OCI-LY1 (cell line): ENCODE results near the gene FBXO41.

Experiments used
- H2AFZ ChIP-seq: fragments of 200-600 bp; sonication (generic), shearing (Covaris generic); 2 replicates; pipeline ENCODE4 v1.6.0; 2014; ENCODE audit warnings: antibody characterized with exemption, mild to moderate bottlenecking, low read length
- H3F3A ChIP-seq: fragments of 200-600 bp; sonication (generic), shearing (Covaris generic); 2 replicates; pipeline ENCODE4 v1.6.0; 2014; ENCODE audit warnings: mild to moderate bottlenecking, antibody characterized with exemption, low read length, moderate library complexity; ENCODE audit not compliant: insufficient read depth
- H3K27ac ChIP-seq: fragments of 200-600 bp; sonication (generic); 2 replicates; pipeline ENCODE4 v1.5.1; 2014; ENCODE audit warnings: low read length, mixed run types, mild to moderate bottlenecking, low read depth; ENCODE audit not compliant: poor library complexity, severe bottlenecking
- H3K27me3 ChIP-seq: fragments of 200-600 bp; sonication (generic); 2 replicates; pipeline ENCODE4 v1.6.0; 2014; ENCODE audit warnings: antibody characterized with exemption, mild to moderate bottlenecking, low read length, moderate library complexity; ENCODE audit not compliant: insufficient read depth
- H3K36me3 ChIP-seq: fragments of 200-600 bp; sonication (generic); 2 replicates; pipeline ENCODE4 v1.6.1; 2014; ENCODE audit warnings: mild to moderate bottlenecking, antibody characterized with exemption, low read length, moderate library complexity, mixed read lengths; ENCODE audit not compliant: insufficient read depth
- H3K4me1 ChIP-seq: fragments of 200-600 bp; sonication (generic); 2 replicates; pipeline ENCODE4 v1.5.1; 2014; ENCODE audit warnings: mild to moderate bottlenecking, low read length, moderate library complexity; ENCODE audit not compliant: insufficient read depth, severe bottlenecking
- H3K4me2 ChIP-seq: fragments of 200-600 bp; sonication (generic), shearing (Covaris generic); 2 replicates; pipeline ENCODE4 v1.6.1; 2014; ENCODE audit warnings: low read length
- H3K4me3 ChIP-seq: fragments of 200-600 bp; sonication (generic); 2 replicates; pipeline ENCODE4 v1.5.1; 2014; ENCODE audit warnings: low read length, low read depth, mild to moderate bottlenecking, mixed read lengths; ENCODE audit not compliant: poor library complexity, severe bottlenecking
- H3K79me2 ChIP-seq: fragments of 200-600 bp; shearing (Covaris generic); 2 replicates; pipeline ENCODE4 v1.6.1; 2016; ENCODE audit warnings: mixed run types, low read length, mixed read lengths; ENCODE audit not compliant: insufficient read depth
- H3K9ac ChIP-seq: fragments of 200-600 bp; sonication (generic), shearing (Covaris generic); 2 replicates; pipeline ENCODE4 v1.6.1; 2014; ENCODE audit warnings: mild to moderate bottlenecking, low read length, mixed read lengths
- H3K9me2 ChIP-seq: fragments of 200-600 bp; sonication (generic), shearing (Covaris generic); 2 replicates; pipeline ENCODE4 v1.6.1; 2014; ENCODE audit warnings: low read depth, mild to moderate bottlenecking, low read length, mixed read lengths
- H3K9me3 ChIP-seq: fragments of 200-600 bp; shearing (Covaris generic); 2 replicates; pipeline ENCODE4 v1.6.1; 2014; ENCODE audit warnings: low read length, mixed read lengths
- H4K20me1 ChIP-seq: fragments of 200-600 bp; sonication (generic), shearing (Covaris generic); 2 replicates; pipeline ENCODE4 v1.6.0; 2016; ENCODE audit warnings: mild to moderate bottlenecking, low read length; ENCODE audit not compliant: insufficient read depth
- CTCF ChIP-seq: fragments of 200-600 bp; sonication (generic), shearing (Covaris generic); IDR thresholded peaks from 2 replicates; pipeline ENCODE4 v1.5.1; 2017; ENCODE audit warnings: mild to moderate bottlenecking, antibody characterized with exemption, low read length, moderate library complexity, mixed read lengths
- EZH2 ChIP-seq: fragments of 200-600 bp; sonication (generic), shearing (Covaris generic); IDR thresholded peaks from 2 replicates; pipeline ENCODE4 v1.8.0; 2017; ENCODE audit warnings: borderline replicate concordance, mixed run types, mild to moderate bottlenecking, antibody characterized with exemption, low read length, moderate library complexity, mixed read lengths

The FBXO41 gene

GRCh38 chr2:73289304-73289703, 5.0 kb upstream of the FBXO41 start:
- no peaks in the 10 kb centered on the region for H4K20me1 ChIP-seq
- H3K36me3 ChIP-seq, result no peaks in the 10 kb centered on the region
- H3K4me1 ChIP-seq, result peaks cover 18% of the 10 kb centered on the region
- H3K27me3 ChIP-seq, result peaks cover 5% of the 10 kb centered on the region; the same call in 1 of the 2 replicates
- H3K9me3 ChIP-seq, result no peaks in the 10 kb centered on the region
- no peaks in the 10 kb centered on the region for H3F3A ChIP-seq
- no peak overlapping the region for H3K27ac ChIP-seq
- H3K4me2 ChIP-seq, result no peak overlapping the region
- H2AFZ ChIP-seq, result no peak overlapping the region
- no peaks in the 10 kb centered on the region for H3K9me2 ChIP-seq
- no peaks in the 10 kb centered on the region for H3K79me2 ChIP-seq
- H3K9ac ChIP-seq, result no peak overlapping the region
- no peak overlapping the region for H3K4me3 ChIP-seq
- TF ChIP-seq EZH2 (no peak), CTCF (peak; percentile 33; the same call in 1 of the 2 replicates)

GRCh38 chr2:73286134-73286655, 1.9 kb upstream of the FBXO41 start:
- H3K9me3 ChIP-seq, result no peaks in the 10 kb centered on the region
- no peaks in the 10 kb centered on the region for H3F3A ChIP-seq
- H3K4me3 ChIP-seq, result no peak overlapping the region
- H3K4me1 ChIP-seq, result peaks cover 21% of the 10 kb centered on the region
- H4K20me1 ChIP-seq, result no peaks in the 10 kb centered on the region
- H3K27ac ChIP-seq, result no peak overlapping the region
- H3K4me2 ChIP-seq, result no peak overlapping the region
- peaks cover 21% of the 10 kb centered on the region for H3K79me2 ChIP-seq
- 0 out of 2 replicates have a peak, but pooled peaks cover 5% of the 10 kb centered on the region for H3K27me3 ChIP-seq
- no peak for TF ChIP-seq EZH2
- TF ChIP-seq CTCF, result no peak
- H3K9me2 ChIP-seq, result no peaks in the 10 kb centered on the region
- H3K36me3 ChIP-seq, result peaks cover 6% of the 10 kb centered on the region; the same call in 1 of the 2 replicates
- H2AFZ ChIP-seq, result no peak overlapping the region
- no peak overlapping the region for H3K9ac ChIP-seq

- H2AFZ ChIP-seq, result no peak overlapping the region
Observed at GRCh38 chr2:73285159-73285739, 971 bp upstream of the FBXO41 start.

More at GRCh38 chr2:73285159-73285739, 971 bp upstream of the FBXO41 start:
- Histone ChIP-seq H3K36me3 (peaks cover 15% of the 10 kb centered on the region; the same call in 1 of the 2 replicates), H4K20me1 (no peaks in the 10 kb centered on the region), H3K4me1 (peaks cover 21% of the 10 kb centered on the region), H3F3A (no peaks in the 10 kb centered on the region), H3K27me3 (no peaks in the 10 kb centered on the region), H3K79me2 (peaks cover 28% of the 10 kb centered on the region), H3K4me2 (peak overlapping the region; percentile 72), H3K27ac (peak overlapping the region; percentile 89), H3K9ac (peak overlapping the region; percentile 87), H3K9me3 (no peaks in the 10 kb centered on the region), H3K4me3 (peak overlapping the region; percentile 82), H3K9me2 (no peaks in the 10 kb centered on the region)
- TF ChIP-seq EZH2 (no peak), CTCF (no peak; the same call in 1 of the 2 replicates)
